HG03558 (cell line): Measurements from ENCODE around the gene ZMYND8.
"Not testable (repeated sequence)": the region's sequence is repeated elsewhere in the genome, so short reads cannot be mapped to it uniquely, and the experiment has no call there.

ENCODE experiments used
- ATAC-seq: cut with Tn5 transposase; IDR thresholded peaks from one replicate; pipeline ENCODE4 v1.9.1; 2021; ENCODE audit warnings: moderate number of reproducible peaks; ENCODE audit not compliant: unreplicated experiment; ENCODE audit errors: extremely low read depth

ZMYND8 gene

DNA sequence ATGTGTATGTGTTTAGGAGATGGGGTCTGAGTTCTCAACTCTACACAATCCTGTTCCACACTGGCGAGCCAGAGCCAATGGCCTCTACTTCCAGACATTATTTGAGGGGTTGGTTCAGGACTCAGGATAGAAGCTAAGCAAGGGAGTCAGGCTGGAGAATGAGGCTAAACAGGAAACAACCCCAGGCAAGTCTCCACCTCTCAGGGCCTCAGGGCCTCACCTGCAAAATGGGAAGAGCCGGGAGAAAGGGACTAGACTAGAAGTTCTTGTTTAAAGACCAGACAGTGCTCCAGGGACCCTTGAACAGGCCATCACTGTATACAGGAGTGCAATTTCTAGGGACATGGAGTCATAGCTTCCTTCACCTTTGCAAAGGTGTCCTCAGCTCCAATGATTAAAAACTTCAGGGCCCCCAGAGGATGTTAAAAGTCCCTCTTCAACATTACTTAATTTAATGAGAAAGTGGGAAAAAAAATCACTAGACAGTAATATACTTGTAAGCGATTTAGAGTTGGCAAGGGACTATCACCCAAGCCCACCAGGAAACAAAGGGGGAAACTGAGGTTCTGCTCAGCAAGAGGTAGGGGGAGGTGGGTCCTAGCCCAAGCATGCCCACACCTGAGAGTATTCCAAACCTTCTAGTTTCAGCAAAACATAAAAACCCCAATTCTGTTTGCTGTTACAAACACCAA lies 41.7 kb downstream of the ZMYND8 start:
- ATAC-seq: no peak

DNA sequence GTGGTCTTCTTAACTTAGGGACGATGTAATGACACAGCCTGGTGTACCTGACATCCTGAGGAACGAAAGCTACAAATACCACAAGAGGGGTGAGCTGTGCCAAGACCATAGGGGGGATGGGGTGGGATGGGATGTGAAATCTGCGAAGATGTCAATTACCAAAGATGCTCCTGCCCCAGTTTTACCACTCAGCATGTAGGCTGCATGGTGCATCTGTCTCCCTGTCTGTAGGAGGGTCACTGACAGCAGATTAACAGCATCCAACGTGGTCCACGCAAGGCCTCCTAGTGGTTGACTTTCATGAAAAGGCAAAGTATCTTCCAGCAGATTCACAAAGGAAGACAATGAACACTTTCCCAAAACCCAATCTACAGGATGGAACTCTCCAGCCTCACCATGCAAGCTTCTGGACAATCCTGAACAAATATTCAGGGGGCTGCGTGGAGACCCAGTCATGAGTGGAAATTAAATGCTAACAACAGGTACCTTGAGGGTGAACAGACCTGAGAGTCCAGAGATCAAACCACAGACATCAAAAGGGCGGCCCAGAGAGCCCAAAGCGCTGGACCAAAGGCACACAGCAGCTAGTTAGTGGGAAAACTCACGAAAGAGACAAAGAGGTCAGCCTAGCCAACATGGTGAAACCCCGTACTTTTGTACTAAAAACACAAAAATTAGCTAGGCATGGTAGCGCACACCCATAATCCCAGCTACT lies 44.4 kb downstream of the ZMYND8 start:
- no peak for ATAC-seq

DNA sequence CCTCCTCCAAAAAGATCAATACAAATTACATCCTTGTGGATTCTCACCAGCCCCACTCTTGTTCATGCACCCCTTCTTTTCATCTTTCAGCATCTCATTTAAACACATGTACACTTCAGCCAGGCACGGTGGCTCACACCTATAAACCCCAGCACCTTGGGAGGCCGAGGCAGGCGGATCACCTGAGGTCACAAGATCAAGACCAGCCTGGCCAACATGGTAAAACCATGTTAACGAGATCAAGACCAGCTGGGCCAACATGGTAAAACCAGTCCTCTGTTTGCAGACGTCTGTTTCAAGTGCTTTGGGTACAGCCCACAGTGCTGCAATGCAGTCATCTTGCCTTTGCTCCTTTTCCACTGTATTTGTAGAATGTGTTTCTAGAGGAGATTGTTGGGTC lies 45.3 kb downstream of the ZMYND8 start:
- no peak for ATAC-seq

DNA sequence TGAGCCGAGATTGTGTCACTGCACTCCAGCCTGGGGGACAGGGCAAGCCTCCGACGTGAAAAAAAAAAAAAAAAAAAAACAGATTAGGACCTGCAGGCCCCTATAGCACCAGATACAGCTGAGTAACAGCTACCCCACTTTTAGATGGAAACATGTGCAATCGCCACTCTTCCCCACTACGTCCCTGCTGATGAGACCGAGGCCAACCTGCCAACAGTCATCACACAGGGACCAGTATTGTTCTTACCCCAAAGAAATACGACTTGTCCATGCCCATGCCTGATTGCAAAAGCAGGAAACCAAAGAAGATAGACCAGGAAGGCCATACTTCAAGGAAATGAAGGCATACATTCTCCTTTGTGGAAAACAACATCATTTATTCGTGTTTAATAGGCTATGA lies 45.8 kb downstream of the ZMYND8 start:
- ATAC-seq: no peak

DNA sequence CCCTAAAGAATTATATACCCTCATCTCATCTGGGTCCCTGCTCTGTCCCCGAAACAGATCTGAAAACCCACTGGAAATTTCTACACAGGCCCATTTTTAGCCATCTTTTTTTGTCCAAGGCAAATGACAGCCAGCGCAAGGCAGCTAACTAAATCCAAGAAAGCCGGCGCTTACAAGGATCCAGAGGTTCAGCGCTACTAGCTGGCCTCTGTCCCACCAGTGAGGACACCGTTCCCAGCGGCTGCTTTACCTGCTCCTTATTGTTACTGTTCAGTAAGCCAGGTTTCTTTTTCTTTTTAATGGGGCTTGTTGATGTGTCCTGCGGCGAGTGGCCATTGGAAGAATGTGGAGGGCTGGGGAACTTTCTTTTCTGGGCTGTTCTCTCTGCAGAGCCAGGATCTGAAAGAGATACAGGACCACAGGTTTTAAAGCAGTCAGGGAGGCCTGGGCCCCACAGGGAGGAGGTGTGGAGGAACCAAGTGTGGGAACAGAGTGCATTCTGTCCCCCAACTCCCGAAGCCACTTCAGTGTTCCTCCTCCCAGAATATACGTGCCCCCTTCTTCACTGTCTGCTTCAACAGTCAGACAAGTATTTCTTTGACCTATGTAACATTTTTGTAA lies 46.6 kb downstream of the ZMYND8 start:
- ATAC-seq: no peak

DNA sequence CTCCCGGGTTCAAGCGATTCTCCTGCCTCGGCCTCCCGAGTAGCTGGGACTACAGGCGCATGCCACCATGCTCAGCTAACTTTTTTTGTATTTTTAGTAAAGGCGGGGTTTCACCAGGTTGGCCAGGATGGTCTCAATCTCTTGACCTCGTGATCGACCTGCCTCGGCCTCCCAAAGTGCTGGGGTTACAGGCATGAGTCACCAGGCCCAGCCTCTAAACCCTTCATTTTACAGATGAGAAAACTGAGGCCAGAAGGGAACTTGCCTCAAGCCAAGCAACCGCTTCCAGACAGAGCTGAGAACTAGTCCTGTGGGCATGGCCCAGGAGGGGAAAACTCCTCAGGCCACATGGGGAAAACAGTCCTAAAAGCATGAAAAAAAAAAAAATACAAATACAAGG lies 47.1 kb downstream of the ZMYND8 start:
- no peak for ATAC-seq

DNA sequence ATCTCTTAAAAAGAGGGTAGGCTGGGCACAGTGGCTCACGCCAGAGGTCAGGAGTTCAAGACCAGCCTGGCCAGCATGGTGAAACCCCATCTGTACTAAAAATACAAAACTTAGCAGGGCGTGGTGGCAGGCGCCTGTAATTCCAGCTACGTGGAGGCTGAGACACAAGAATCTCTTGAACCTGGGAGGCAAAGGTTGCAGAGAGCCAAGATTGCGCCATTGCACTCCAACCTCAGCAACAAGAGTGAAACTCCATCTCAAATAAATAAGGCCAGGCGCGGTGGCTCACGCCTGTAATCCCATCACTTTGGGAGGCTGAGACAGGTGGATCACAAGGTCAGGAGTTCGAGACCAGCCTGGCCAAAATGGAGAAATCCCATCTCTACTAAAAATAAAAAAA lies 48.9 kb downstream of the ZMYND8 start:
- ATAC-seq: not testable (repeated sequence)

DNA sequence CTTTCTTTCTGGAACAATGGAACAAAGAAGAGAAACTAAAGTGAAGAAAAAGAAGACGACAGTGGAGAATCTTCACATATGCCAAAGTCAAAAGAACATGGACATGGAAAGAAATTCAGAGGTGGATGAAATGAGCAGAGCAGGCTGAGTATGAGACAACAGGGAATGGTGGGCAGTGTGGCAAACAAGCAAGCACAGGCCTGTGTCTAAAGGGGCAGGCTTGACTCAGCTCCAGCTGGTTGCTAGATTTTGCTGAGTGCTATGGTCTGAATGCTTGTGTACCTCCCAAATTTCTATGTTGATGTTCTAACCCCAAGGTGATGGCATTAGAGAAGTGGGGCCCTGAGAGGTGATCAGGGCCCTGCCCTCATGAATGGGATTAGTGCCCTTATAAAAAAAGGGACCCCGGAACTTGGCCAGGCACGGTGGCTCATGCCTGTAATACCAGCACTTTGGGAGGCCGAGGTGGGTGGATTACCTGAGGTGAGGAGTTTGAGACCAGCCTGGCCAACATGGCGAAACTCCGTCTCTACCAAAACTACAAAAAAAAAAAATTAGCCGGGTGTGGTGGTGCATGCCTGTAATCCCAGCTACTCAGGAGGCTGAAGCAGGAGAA lies 49.6 kb downstream of the ZMYND8 start:
- no peak for ATAC-seq

DNA sequence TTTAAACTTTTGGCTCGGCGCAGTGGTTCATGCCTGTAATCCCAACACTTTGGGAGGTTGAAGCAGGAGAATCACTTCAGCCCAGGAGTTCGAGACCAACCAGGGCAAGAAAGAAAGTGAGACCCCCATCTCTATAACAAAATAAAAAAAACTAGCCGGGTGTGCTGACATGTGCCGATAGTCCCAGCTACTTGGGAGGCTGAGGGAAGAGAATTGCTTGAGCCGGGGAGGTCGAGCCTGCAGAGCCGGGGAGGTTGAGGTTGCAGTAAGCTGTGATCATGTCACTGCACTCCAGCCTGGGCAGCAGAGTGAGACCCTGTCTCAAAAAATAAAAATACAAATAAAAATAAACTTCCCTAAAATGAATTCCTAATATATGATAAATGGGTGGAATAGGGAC lies 50.4 kb downstream of the ZMYND8 start:
- ATAC-seq: no peak

DNA sequence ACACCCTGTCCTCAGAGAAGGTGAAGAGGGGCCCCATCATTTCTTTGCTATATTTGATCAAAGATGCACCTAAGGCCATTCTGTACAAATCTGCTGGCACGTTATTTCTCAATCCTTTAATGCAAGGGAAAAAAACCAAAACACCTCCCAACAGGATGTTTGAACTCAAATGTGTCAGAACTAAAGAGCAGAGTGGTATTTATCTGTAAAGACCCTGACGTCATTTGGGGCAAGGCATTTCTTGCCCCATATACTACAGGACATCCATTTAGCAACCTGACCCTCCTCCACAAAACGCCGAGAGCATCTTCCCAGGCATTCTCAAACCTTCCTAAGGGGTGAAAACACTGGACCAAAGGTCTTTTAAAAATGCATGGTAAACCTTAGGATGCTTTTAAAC lies 50.8 kb downstream of the ZMYND8 start:
- no peak for ATAC-seq

DNA sequence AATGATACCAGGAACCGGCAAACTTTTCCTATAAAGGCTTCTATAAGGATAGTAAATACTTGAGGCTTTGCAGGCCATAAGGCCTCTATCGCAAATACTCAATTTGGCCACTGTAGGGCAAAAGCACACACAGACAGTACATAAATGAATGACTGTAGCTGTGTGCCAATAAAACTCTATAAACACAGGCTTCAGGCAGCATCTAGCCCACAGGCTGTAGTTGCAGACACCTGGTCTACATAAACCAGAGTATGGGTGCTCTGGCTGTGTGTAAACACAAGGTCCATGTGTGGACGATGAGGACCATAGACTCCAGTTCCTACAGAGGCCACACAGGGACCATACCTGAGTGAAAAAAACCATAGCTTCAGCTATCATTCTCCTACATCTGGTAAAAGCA lies 52.2 kb downstream of the ZMYND8 start:
- ATAC-seq: no peak

DNA sequence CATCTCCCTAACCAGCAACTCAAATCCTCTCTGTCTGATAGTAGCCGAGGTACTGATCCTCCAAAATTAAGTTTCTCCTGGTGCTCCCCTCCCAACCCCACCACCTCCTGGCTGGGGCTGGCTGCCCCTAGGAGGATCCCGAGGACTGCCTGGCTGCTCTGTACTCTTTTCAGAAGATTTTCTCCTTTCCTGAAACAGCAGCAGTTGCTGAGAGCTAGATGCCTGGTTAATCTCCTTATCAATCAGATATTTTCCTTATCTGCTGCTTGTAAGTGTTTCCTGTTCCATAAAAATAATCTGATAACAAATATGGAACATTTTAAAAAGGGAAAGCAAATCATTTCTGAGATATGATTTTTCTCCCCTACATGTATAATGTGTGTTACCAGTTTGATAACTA lies 52.8 kb downstream of the ZMYND8 start:
- no peak for ATAC-seq

DNA sequence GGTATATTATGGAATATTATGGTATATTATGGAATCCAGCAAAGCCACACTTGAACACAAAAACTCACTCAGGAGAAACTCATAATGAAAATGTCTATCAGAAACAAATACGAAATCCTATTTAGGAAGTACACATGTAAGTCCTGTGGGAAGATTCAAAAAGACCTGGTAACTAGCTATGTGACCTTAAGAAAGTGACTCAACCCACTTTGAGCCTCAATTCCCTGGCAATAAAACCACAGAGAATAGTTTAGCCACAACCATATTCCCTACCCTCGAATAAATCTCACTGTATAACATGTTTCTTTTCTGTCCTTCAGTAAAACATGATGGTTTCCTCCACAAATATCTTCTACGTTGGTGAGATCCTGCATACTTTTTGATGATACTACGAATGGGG lies 56.4 kb downstream of the ZMYND8 start:
- ATAC-seq: no peak

DNA sequence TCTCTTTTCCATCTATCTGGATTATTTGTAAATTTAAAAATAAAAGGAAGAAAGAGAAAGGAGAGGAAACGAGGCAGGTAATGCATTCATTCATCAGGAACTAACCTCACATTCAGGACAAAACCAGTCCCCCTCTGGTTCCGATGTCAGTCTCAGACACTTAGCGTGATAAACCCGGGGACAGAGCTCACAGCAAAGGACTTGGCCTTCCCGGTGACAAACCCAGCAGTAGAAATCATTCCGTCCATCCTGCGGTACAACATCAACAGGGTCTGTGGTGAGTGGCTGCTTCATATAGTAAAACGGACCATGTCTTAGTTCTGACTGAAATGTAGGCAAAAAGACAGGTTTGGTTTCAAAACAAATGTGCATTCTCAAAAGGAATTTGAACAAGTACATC lies 57.9 kb downstream of the ZMYND8 start:
- no peak for ATAC-seq

DNA sequence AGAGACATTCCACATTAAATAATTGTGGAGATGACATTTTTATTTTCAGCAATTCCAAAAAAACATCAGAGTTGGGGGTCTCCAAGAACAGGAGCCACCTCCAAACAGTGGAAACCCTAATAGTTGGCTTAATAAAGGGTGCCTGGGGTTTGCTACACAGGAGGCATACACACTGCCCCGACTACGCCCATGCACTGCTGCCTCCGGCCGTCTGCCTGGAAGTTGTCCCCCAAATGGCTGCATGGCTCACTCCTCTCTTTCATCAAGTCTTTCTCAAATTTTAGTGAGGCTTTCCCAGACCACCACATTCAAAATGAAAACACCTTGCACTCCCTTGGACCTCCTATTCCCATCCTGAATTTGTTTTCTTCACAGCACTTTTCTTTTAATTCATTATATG lies 58.8 kb downstream of the ZMYND8 start:
- no peak for ATAC-seq

DNA sequence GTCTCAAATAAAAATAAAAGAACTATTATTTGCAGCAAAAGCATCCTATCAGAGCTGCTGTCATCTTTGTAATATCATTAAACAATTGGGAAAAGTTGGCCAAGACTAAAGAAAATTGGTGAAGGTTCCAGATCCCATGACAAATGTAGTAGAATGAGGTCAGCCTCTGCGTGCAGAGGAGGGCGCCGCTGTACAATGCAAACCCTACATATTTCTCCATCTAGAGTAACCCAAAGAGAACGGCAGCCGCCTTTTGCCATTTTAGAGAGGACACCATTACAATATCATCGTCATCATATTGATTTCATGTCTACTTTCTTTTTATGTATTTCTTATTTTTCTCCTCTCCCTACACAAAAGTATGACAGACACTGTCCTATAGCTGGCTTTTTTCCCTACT lies 59.5 kb downstream of the ZMYND8 start:
- ATAC-seq: no peak

DNA sequence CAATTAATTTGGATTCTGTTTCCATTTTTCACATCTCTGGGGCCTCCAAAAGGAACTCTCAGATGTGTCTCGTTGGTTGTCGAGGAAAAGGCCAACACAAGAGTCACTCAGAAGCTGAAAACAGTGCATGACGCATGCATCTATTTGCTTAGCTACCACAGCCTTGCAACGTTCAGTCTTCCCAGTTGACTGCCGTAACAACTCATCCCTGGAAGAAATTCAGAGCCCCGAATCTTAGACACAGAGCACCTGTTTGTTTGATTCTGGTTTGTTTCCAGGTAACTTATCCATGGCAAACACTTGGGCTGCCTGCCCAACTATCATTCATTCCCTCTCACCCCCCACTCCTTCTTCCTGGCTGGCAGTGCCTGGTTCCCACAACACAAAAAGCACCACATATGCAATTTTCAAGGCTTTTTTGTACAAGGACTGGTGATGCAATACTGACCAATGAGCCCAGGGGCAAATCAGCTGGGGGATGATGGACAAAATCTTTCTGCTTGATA lies 60.5 kb downstream of the ZMYND8 start:
- no peak for ATAC-seq

DNA sequence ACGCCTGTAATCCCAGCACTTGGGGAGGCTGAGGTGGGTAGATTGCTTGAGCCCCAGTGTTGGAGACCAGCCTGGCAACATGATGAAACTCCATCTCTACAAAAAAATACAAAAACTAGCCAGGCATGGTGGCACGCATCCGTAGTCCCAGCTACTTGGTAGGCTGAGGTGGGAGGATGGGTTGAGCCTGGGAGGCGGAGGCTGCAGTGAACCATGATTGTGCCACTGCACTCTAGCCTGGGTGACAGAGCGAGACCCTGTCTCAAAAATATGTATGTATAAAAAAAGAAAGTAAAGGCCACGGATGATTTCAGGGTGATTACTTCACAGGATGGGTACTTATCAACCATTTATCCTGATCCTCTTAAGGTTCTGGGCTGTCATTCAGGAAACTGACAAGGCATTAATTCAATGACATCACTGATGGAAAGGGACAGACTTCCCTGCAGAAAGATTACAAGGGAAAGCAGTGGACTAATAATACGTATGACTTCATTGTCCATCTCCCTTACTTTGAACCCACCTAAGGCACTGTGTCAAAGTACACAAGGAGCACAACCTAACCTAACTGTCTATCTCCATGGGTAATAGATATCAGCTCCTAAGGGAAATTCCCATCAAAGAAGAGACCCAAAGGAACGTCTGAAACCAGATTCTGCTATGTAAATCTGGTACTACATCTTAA lies 61.2 kb downstream of the ZMYND8 start:
- ATAC-seq: no peak

DNA sequence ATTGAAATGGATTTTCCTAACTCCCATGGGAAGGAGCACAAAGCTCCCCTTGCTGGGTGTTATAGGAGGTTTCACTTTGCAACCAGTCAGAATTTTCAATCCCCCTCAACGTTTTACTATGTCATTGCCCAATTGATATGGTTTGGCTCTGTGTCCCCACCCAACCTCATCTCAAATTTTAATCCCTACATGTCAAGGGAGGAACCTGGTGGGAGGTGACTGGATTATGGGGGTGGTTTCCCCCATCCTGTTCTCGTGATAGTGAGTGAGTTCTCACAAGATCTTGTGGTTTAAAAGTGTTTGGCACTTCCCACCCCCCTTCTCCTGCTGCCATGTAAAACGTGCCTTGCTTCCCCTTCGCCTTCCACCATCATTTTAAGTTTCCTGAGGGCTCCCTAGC lies 62.9 kb downstream of the ZMYND8 start:
- no peak for ATAC-seq

DNA sequence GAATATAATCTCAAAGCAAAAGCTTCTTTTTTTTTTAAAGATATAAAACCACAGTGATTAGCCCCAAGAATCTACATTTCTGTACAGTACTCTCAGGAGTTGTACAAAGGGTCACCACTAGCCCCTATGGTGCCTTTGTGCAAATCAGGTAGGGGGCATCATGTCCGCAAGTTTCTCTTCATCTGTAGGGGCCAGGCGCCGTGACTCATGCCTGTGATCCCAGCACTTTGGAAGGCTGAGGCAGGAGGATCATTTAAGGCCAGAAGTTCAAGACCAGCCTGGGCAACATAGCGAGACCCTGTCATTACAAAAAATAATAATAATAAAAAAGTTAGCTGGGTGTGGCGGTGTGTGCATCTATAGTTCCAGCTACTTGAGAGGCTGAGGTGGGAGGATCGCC lies 63.9 kb downstream of the ZMYND8 start:
- ATAC-seq: no peak
